Measurements from ENCODE around the gene SLC24A3.

SLC24A3 gene

GRCh38 chr20:19757487-19758132 is 545.2 kb downstream of the SLC24A3 start:
- no peak for DNase-seq

DNA sequence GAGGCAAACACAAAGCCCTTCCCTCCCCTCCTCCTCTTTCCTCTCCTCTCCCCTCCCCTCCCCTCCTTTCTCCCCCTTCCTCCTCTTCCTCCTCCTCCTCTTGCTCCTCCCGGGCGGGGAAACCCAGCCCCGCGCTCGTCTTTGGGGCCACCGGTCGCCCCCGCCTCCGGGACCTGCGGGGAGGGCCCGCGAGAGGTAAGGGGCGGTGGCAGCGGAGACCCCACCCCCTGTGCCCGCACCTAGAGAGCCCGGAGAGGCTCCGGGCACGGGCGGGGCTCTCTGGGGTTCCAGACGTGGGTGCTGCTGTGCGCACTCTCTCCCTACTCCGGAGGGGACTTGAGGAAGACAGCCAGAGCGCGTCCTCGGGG is 545.7 kb downstream of the SLC24A3 start, which contains the start of gene RIN2:
TSS of gene RIN2 (plus strand) at position 126 of the 368 bp plus-strand sequence. CDS start 131,344 bp downstream, outside the sequence.
- no peak for DNase-seq

GRCh38 chr20:19758501-19759331 is 546.3 kb downstream of the SLC24A3 start:
- DNase-seq = no peak

GRCh38 chr20:19760371-19760721 is 547.9 kb downstream of the SLC24A3 start:
- DNase-seq = no peak

DNA sequence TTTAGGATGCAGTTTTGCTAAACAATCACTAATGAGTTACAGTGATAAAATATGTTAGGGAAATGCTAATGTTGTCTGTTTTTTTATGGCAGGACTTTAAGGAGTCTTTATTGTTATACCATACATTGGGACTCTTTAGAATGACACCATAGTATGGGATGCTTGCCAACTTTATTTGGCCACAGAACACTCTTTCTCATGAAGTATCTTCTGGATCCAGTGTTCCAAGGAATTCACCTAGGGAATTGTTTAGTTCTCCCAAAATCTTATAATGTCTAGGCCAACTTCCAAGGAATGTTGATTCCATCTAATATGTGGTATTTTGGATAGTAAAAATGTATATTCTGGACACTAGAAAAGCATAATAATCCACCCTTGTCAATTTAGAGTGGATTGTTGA is 548.9 kb downstream of the SLC24A3 start:
- no peak for DNase-seq

DNA sequence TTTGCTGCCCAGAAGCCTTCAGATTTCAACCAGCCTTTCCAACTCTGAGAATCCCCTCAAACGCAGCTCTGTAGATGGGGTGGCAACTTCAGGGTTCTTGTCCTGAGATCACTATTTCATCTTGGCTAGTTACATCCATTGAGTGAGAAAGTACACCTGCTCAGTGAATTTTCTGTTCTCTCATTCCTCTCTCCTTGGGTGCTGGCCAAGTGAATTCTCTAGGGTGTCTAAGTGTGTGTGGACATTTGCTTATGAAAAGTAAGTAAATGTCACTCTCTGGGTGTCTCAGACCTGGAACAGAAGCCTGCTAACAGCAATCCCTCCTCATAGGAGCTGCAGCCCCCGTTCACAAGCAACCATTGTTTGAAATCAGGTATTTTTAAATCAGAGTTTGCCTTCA is 549.4 kb downstream of the SLC24A3 start:
- DNase-seq = no peak

DNA sequence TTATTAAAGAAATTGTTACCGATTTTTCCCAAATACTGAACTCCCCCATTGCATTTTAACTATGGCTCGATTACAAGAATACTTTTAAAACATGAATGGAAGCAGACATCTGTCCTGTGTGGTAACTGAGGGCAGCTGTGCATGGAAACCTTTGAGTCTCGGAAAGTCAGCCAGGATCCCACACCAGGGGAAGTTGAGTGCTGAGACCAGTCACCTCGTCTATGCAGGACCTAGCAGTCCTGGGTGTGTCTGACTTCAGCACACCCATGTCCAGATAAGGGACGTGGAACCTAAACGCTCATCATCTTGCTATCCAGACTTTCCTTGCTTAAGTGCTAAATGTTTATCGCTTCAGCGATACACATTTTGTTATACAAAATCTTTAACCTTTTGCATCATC is 551.8 kb downstream of the SLC24A3 start:
- DNase-seq = no peak

DNA sequence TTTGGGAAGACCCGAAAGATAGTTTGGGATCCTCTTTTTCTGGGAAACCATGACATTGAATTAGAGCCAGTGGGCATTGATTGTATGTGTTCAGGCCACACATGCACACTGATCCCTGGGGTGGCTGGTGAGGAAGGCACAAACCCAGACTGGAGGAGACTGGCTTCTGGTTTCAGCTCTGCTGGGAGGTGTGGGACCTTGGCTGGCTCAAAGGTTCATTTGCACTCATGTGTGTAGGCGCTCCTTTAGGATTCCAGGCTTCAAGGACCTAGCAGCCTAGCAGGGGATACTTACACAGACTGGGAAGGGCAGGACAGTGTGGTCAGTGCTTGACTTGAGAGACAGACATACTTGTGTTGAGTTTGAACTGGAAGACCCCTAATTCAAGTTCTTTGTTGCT is 552.8 kb downstream of the SLC24A3 start:
- DNase-seq = no peak

GRCh38 chr20:19765913-19766312 is 553.5 kb downstream of the SLC24A3 start:
- no peak for DNase-seq

DNA sequence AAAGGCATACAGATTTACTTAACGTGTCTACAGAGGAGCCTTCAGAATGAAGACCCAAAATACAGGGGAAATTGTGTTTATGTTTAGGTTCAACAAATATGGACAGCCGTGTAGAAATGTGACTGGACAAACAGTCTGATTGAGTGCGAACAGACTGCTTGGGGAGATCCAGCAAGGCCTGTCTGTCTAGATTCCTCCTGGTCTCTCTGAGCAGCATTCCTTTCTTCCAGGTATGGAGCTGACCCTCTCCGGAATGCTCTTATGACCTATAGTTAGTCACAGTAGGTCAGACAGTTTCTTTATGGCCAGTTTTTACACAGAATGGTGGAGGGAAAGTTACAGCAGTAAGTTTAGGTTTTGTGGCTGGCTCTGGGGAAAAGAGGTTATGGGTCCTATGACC is 554.6 kb downstream of the SLC24A3 start:
- DNase-seq = no peak

DNA sequence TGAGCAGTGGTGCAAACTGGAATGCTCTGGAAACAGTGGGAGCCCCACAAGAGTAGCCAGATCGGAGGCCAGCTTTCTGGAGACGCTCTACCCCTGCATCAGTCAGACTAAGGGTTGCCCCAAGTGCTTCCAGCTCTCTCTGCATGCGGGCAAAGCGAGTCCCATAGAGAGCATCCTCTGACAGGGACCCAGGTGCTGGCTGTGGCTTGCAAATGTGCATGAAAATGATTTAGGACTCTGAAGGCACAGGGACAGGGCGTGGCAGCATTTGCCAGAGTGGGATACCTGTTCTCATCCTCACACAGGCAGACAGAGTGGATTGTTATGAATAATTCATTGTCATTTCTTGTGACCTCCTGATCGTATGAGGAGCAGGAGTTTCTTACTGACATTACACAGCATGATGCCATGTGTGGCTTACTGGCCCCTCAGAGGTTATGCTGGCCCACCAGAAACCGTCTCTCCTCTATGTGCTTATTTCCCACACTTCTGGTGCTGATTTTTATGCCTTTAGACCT is 555.9 kb downstream of the SLC24A3 start:
- DNase-seq = no peak

DNA sequence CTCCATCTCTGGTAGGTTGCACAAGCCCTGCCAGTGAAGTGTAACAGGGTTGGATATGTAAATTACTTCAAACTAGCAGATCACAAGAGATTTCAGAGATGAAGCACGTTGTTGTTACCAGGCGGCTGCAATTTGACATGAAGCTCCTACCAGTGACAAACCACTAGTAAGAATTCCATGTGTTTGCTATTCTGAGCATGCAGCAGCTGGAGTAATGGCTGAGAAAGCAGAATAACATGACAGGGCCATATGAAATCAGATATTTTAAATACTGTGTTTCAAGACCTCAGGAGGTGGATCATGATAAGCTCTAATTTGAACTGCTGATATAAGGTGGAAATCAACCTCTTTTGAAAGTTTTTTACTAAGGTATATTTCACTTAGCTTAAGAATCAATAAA is 557.1 kb downstream of the SLC24A3 start:
- no peak for DNase-seq

DNA sequence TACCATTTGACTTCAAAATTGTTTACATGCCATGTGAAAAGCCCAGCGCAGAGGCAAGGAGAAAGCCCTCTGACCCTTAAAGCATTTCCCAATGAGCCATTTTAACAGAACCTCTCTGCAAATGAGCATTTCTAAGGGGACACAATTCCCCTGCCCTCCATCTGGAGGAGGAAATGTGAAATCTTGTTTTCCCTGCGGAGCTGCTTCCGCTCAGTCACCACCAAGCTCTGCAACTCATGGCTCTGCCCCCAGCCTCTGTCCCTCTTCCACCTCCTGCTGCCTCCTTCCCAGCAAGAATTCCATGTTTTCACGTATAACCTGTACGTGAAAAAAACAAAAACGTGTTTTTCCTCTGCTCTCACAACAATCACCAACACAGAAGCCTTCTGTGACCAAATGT is 557.9 kb downstream of the SLC24A3 start:
- no peak for DNase-seq

DNA sequence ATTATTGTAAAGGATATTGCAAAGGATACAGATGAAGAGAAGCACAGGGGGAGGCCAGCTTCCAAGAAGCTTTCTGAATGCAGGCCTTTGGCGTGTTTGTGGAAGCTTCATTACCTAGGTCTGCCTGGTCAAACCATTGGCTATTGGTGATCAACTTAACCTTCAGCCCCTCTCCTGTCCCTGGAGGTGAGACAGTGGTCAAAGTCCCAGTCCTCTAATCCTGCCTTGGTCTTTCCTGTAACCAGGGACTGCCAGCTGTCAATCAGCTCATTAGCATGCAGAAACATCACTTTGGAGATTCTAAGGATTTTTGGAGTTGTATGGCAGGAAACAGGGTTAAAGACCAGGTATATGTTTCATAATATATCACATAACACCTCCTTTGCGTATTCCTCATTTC is 558.6 kb downstream of the SLC24A3 start:
- DNase-seq = no peak

Measured in stimulated activated CD4-positive, alpha-beta T cell treated with anti-CD3 and anti-CD28 coated beads, Interleukin-2, amount 100 ng/mL, for 48 hours (primary cell).